ENCODE results near the gene NCS1.
A peak's percentile ranks its signal among the peaks of the same experiment; 100 is the strongest.

NCS1 gene

DNA sequence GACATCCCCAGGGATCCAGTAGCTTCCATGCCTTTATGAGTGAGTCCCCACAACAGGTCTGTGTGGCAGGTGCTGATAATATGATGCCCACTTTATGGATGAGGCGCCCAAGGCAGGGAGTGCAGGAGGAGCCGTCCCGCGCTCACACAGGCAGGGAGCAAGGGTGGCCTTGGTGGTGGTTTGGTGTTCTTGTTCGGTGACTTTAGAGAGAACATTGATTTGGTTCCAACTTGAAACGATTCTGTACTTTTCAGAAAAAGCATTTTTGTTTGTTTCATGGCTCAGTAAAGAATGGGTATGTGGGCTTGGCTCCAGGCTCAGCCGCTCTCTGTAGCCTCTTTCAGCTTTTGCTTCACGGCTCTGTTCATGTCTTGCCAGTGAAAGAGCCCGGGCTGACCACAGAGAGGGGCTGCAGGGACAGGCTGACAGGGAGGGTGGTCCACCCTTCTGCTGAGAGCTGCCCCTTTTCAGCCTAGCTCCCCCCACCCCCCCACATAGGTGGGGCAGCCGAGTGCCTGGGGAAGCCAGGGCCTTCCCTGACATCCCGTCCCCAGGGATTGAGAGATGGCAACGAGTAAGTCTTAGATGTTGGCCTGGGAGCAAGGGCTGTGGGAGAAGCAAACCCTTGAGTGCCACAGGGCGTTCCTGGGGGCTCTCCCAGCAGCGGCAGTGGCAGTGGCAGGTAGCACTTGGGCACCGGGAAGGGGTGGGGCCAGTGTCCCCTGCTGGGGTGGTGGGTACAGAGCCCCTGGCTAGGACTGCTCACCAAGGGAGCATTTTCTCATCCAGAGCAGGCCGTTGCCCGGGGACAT lies 28.0 kb downstream of the NCS1 start:
- Mint-ChIP-seq H3K27me3 (ENCODE audit: low read depth) (peaks cover 4% of the 10 kb centered on the region), H3K27ac (peak overlapping the region in 2 of 3 experiments; percentile 72 to 80), H3K4me1 (peaks cover 41% of the 10 kb centered on the region), H3K4me3 (no peak overlapping the region), H3K9me3 (no peaks in the 10 kb centered on the region), H3K36me3 (ENCODE audit: low read depth) (no peaks in the 10 kb centered on the region)
- TF ChIP-seq, protein P1, sequence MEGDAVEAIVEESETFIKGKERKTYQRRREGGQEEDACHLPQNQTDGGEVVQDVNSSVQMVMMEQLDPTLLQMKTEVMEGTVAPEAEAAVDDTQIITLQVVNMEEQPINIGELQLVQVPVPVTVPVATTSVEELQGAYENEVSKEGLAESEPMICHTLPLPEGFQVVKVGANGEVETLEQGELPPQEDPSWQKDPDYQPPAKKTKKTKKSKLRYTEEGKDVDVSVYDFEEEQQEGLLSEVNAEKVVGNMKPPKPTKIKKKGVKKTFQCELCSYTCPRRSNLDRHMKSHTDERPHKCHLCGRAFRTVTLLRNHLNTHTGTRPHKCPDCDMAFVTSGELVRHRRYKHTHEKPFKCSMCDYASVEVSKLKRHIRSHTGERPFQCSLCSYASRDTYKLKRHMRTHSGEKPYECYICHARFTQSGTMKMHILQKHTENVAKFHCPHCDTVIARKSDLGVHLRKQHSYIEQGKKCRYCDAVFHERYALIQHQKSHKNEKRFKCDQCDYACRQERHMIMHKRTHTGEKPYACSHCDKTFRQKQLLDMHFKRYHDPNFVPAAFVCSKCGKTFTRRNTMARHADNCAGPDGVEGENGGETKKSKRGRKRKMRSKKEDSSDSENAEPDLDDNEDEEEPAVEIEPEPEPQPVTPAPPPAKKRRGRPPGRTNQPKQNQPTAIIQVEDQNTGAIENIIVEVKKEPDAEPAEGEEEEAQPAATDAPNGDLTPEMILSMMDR (IDR thresholded peaks at IDR 0.05; ENCODE audit: unreplicated experiment in 3 of 3) = no peak

DNA sequence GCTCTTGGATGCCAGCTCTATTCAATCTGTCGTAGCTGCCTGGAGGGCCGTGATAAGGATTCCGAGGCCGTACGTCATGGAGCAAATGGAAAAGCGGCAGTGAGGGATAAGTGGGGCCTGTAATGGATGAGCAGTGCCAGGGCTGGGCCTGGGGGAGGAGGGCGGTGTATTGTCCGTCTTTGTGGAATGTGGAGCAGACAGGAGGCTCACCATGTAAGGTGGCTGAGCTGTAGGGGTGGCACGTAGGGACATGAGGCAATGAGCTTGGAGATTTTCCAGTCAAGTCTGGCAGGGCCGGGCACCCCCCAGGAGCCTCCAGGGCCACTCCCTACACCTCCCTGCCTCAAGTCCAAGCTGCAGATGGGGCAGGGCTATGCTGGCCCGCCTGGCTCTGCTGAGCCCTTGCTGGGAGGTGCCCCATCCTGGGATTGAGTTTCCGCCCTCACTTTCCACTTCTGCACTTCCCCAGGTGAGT lies 29.2 kb downstream of the NCS1 start:
- H3K27ac Mint-ChIP-seq = peak overlapping the region; percentile 28 to 62 (median 52)
- peaks cover 36% of the 10 kb centered on the region for H3K4me1 Mint-ChIP-seq
- peaks cover 4% of the 10 kb centered on the region for H3K27me3 Mint-ChIP-seq (ENCODE audit: low read depth)
- no peaks in the 10 kb centered on the region for H3K9me3 Mint-ChIP-seq
- TF ChIP-seq, protein P1 (IDR thresholded peaks at IDR 0.05; ENCODE audit: unreplicated experiment in 3 of 3) = no peak
- no peak overlapping the region for H3K4me3 Mint-ChIP-seq
- no peaks in the 10 kb centered on the region for H3K36me3 Mint-ChIP-seq (ENCODE audit: low read depth)

DNA sequence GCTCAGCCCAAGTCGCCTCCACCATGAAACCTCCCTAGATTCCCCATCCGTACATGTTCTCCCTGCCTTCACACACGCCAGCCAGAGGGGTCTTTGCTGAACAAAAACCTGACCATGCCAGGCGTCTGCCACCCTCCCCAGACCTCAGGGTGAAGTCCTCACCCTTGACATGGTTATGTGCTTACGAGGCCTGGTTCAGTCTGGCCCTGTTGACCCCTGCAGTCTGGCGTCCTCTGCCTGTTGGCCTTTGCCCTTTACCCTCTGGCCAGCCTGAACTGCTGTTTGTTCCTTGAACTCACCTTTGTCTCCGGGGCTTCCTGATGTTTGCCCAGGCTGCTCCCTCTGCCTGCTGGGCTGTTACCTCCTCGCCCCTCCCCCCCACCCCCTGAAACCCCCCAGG lies 29.8 kb downstream of the NCS1 start:
- peak overlapping the region in 2 of 3 experiments; percentile 52 to 62 for H3K27ac Mint-ChIP-seq
- no peaks in the 10 kb centered on the region for H3K9me3 Mint-ChIP-seq
- H3K36me3 Mint-ChIP-seq (ENCODE audit: low read depth) = no peaks in the 10 kb centered on the region
- TF ChIP-seq, protein P1 (IDR thresholded peaks at IDR 0.05; ENCODE audit: unreplicated experiment in 3 of 3) = no peak
- peaks cover 33% of the 10 kb centered on the region for H3K4me1 Mint-ChIP-seq
- no peak overlapping the region for H3K4me3 Mint-ChIP-seq
- peaks cover 4% of the 10 kb centered on the region for H3K27me3 Mint-ChIP-seq (ENCODE audit: low read depth)

DNA sequence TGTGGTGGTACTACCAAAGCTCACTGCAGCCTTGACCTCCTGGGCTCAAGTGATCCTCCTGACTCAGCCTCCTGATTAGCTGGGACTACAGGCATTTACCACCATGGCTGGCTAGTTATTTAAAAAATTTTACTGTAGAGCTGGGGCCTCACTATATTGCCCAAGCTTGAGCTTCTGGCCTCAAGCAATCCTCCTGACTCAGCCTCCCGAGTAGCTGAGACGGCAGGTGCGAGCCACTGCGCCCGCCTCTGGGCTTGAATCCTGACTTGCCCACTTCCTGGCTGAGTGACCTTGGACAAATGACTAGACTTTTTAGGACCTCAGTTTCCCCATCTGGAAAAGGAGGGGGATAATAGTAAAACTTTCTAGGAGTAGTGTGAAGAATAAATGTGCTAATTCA lies 32.1 kb downstream of the NCS1 start:
- TF ChIP-seq, protein P1 (IDR thresholded peaks at IDR 0.05; ENCODE audit: unreplicated experiment in 3 of 3) = no peak
- H3K36me3 Mint-ChIP-seq (ENCODE audit: low read depth) = no peaks in the 10 kb centered on the region
- H3K27me3 Mint-ChIP-seq (ENCODE audit: low read depth) = peaks cover 4% of the 10 kb centered on the region
- H3K9me3 Mint-ChIP-seq = no peaks in the 10 kb centered on the region
- H3K4me1 Mint-ChIP-seq = peaks cover 43% of the 10 kb centered on the region
- no peak overlapping the region for H3K4me3 Mint-ChIP-seq
- no peak overlapping the region for H3K27ac Mint-ChIP-seq

DNA sequence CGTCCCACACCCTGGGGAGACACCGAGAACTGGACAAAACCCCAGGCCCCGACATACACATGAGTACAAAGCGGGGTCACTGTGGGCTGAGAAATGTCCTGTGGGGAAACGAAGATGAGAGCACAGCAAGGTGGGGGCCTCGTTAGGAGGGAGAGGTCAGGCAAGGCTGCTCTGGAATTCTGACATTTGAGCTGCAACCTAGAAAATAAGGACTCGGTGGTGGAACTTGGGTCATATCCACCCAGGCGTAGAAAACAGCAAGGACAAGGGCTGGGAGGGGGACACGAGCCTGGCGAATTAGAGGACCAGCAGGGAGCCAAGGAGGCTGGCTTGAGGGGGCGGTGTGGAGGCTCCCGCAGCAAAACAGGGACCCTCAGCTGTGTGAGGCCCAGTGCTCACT lies 32.8 kb downstream of the NCS1 start:
- Mint-ChIP-seq H3K27me3 (ENCODE audit: low read depth) (peaks cover 4% of the 10 kb centered on the region), H3K4me3 (no peak overlapping the region), H3K9me3 (no peaks in the 10 kb centered on the region), H3K27ac (no peak overlapping the region), H3K36me3 (ENCODE audit: low read depth) (no peaks in the 10 kb centered on the region), H3K4me1 (peaks cover 43% of the 10 kb centered on the region)
- TF ChIP-seq, protein P1 (IDR thresholded peaks at IDR 0.05; ENCODE audit: unreplicated experiment in 3 of 3) = no peak

DNA sequence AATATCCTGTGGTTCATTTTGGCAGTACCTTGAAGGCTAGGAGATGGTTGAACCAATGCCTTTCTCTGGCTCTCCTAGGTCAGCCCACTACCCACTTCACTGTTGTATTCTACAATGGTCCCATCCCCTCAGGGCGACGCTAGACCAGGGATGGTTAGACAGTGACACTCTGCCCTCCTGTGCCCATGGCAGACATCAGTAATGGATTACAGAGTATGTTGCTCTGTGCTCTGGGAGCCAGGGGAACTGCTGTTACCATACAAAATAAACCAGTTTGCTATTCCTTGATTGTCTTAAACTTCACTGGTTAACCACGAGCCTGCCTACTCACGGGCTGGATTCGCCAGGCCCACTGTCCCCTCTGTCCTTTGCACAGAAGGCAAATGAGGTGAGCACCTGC lies 33.7 kb downstream of the NCS1 start:
- Mint-ChIP-seq H3K36me3 (ENCODE audit: low read depth) (no peaks in the 10 kb centered on the region), H3K27me3 (ENCODE audit: low read depth) (peaks cover 4% of the 10 kb centered on the region), H3K4me1 (peaks cover 40% of the 10 kb centered on the region), H3K27ac (no peak overlapping the region), H3K4me3 (no peak overlapping the region), H3K9me3 (no peaks in the 10 kb centered on the region)
- TF ChIP-seq, protein P1 (IDR thresholded peaks at IDR 0.05; ENCODE audit: unreplicated experiment in 3 of 3) = no peak
